HepG2 (cell line): ENCODE results near the gene TAF13. TPM values are rescaled to one million over a fixed set of nuclear protein-coding genes. Genes with fewer than 3 reads are reported as not detected.
A peak's percentile ranks its signal among the peaks of the same experiment; 100 is the strongest.

ENCODE experiments used
- ATAC-seq: fragments of 200-7000 bp; cut with Tn5 transposase; 3 replicates; pipeline ENCODE4 v1.9.1; 2020; ENCODE audit warnings: mild to moderate bottlenecking, moderate library complexity
- BruUV-seq: library from RNA; stranded (reverse); fragments of 400-500 nt; replicated peaks from 2 replicates; lab custom pipeline; 2021; lab: Mats Ljungman, UMichigan
- CTCF ChIA-PET: fragments of 300-600 bp; formaldehyde crosslinking; extraction: SDS; loops from one replicate; lab custom pipeline; 2021; ENCODE audit warnings: low total read pairs, inconsistent platforms, low intra/inter-chr PET ratio; lab: Yijun Ruan, JAX
- POLR2A ChIA-PET: fragments of 350-600 bp; sonication (Branson Sonifier 250); formaldehyde crosslinking; loops from one replicate; lab custom pipeline; 2020; ENCODE audit warnings: antibody characterized with exemption, inconsistent platforms; lab: Yijun Ruan, JAX
- DNase-seq: peaks from one replicate; pipeline ENCODE4 v3.0.0-alpha.2; 2015; ENCODE audit warnings: low spot score
- FAIRE-seq: peaks from 3 replicates; lab custom pipeline; 2011; peaks lifted over from hg19 to GRCh38; lab: Jason Lieb, UNC
- H2AFZ ChIP-seq: one replicate; pipeline ENCODE4 v1.6.1; 2011; ENCODE audit warnings: low read length, inconsistent platforms
- H3K27ac ChIP-seq: fragments of 300-600 bp; 3 replicates; pipeline ENCODE4 v1.8.0; 2011; ENCODE audit warnings: mixed run types, mild to moderate bottlenecking, mixed read lengths, low read length, inconsistent platforms; ENCODE audit not compliant: insufficient read depth; ENCODE audit errors: extremely low read length
- H3K27me3 ChIP-seq, 2 experiments: fragments of 200-600 bp in 1 of 2; 2 replicates in 1 of 2; 3 replicates in 1 of 2; pipeline versions ENCODE4 v1.6.0 to v1.8.0; 2011; ENCODE audit warnings: low read length in 2 of 2, mild to moderate bottlenecking in 2 of 2, moderate library complexity in 2 of 2, inconsistent platforms in 1 of 2; ENCODE audit not compliant: insufficient read depth in 2 of 2, control insufficient read depth in 1 of 2
- H3K36me3 ChIP-seq, 2 experiments: fragments of 200-600 bp in 1 of 2; replicated peaks in 1 of 2; 2 replicates in 1 of 2; 3 replicates in 1 of 2; pipeline versions ENCODE4 v1.5.1 to v1.8.0; 2011; ENCODE audit warnings: low read length in 2 of 2, inconsistent platforms in 1 of 2; ENCODE audit not compliant: insufficient read depth in 2 of 2, control insufficient read depth in 1 of 2
- H3K4me1 ChIP-seq: 2 replicates; pipeline ENCODE4 v1.5.1; 2012; ENCODE audit warnings: low read length, inconsistent platforms; ENCODE audit not compliant: insufficient read depth
- H3K4me2 ChIP-seq: 2 replicates; pipeline ENCODE4 v1.6.0; 2011; ENCODE audit warnings: low read depth, low read length, inconsistent platforms
- H3K4me3 ChIP-seq, 3 experiments: fragments of 200-600 bp in 1 of 3; sonication (generic), shearing (Covaris generic) in 1 of 3; replicated peaks in 1 of 3; 2 replicates each; pipeline ENCODE4 v1.5.1; 2011 to 2016; ENCODE audit warnings: low read length in 3 of 3, inconsistent platforms in 2 of 3, low read depth in 2 of 3, mild to moderate bottlenecking in 2 of 3, control low read depth in 1 of 3, mixed read lengths in 1 of 3; ENCODE audit not compliant: insufficient read depth in 1 of 3
- H3K79me2 ChIP-seq: one replicate; pipeline ENCODE4 v1.6.1; 2011; ENCODE audit warnings: low read length, inconsistent platforms; ENCODE audit not compliant: insufficient read depth
- H3K9ac ChIP-seq: 2 replicates; pipeline ENCODE4 v1.6.0; 2011; ENCODE audit warnings: mild to moderate bottlenecking, low read depth, low read length, inconsistent platforms; ENCODE audit not compliant: insufficient read depth
- H3K9me3 ChIP-seq: 2 replicates; pipeline ENCODE4 v1.5.1; 2012; ENCODE audit warnings: mild to moderate bottlenecking, low read length
- H4K20me1 ChIP-seq: 2 replicates; pipeline ENCODE4 v1.6.0; 2011; ENCODE audit warnings: inconsistent platforms, mild to moderate bottlenecking, low read length, moderate library complexity; ENCODE audit not compliant: insufficient read depth
- BATF2 ChIP-seq: sonication (generic); formaldehyde crosslinking; IDR thresholded peaks from 2 replicates; pipeline ENCODE4 v1.8.0; 2022; ENCODE audit warnings: mild to moderate bottlenecking, missing genetic modification reagents, moderate library complexity
- E2F1 ChIP-seq: sonication (generic); formaldehyde crosslinking; IDR thresholded peaks from 2 replicates; pipeline ENCODE4 v1.5.0; 2020; ENCODE audit warnings: missing genetic modification reagents
- FLYWCH1 ChIP-seq: sonication (generic); formaldehyde crosslinking; IDR thresholded peaks from 2 replicates; pipeline ENCODE4 v1.8.1; 2023; ENCODE audit warnings: mild to moderate bottlenecking, missing genetic modification reagents
- FOSL1 ChIP-seq: sonication (generic); formaldehyde crosslinking; IDR thresholded peaks from 2 replicates; pipeline ENCODE4 v1.9.0; 2021; ENCODE audit warnings: missing genetic modification reagents, borderline replicate concordance
- GPN1 ChIP-seq: sonication (generic); formaldehyde crosslinking; IDR thresholded peaks from 2 replicates; pipeline ENCODE4 v1.5.1; 2020; ENCODE audit warnings: missing genetic modification reagents, borderline replicate concordance
- HNF4A ChIP-seq: sonication (generic); formaldehyde crosslinking; IDR thresholded peaks from 2 replicates; pipeline ENCODE4 v1.4.0; 2020; ENCODE audit warnings: missing genetic modification reagents
- NCOA5 ChIP-seq: sonication (generic); formaldehyde crosslinking; IDR thresholded peaks from 2 replicates; pipeline ENCODE4 v1.4.0; 2020; ENCODE audit warnings: missing genetic modification reagents
- TCF7 ChIP-seq: sonication (generic); IDR thresholded peaks from 2 replicates; pipeline ENCODE4 v1.6.1; 2016; ENCODE audit warnings: antibody characterized with exemption, low read depth
- ZNF782 ChIP-seq: sonication (generic); formaldehyde crosslinking; IDR thresholded peaks from 2 replicates; pipeline ENCODE4 v1.4.0; 2020; ENCODE audit warnings: missing genetic modification reagents, mild to moderate bottlenecking, borderline replicate concordance
- WGBS: methylation state at CpG from one replicate; pipeline ENCODE4 v1.1.6; 2017; ENCODE audit warnings: low lambda C conversion rate; 5-methylcytosine and 5-hydroxymethylcytosine counted together
- in situ Hi-C: cut with HindIII; loops from 2 replicates; pipeline ENCODE4 v1.10.0; 2017; ENCODE audit warnings: low pct_unique_long_range_greater_than_20kb; ENCODE audit not compliant: extremely low pct_ligation_motif_present
- intact Hi-C: fragments of 100-400 bp; cut with micrococcal nuclease; formaldehyde crosslinking; loops from one replicate; pipeline ENCODE4 v1.10.0; 2022; ENCODE audit not compliant: unreplicated experiment
- polyA plus RNA-seq, 8 experiments: library from polyadenylated mRNA; depleted of rRNA in 3 of 8; stranded (reverse) in 7 of 8; unstranded in 1 of 8; fragments of >200 nt; fragmentation: Illumina TruSeq in 4 of 8; extraction: Trizol in 4 of 8; gene quantifications; 2 replicates each; pipeline versions ENCODE4 v1.2.1 to v1.2.3, GENCODE V29; 2011 to 2016; ENCODE audit warnings: low read depth in 4 of 8, missing spikeins in 1 of 8, mixed read lengths in 1 of 8; ENCODE audit not compliant: insufficient read depth in 1 of 8
- total RNA-seq, 5 experiments: library from RNA; depleted of rRNA; stranded (reverse); fragments of >200 nt; fragmentation: Illumina TruSeq; extraction: Trizol; gene quantifications; 2 replicates each; pipeline ENCODE4 v1.2.3, GENCODE V29; 2016; ENCODE audit warnings: low read depth in 1 of 5
- TF ChIP-seq, protein P1 (sequence below): IDR thresholded peaks from 2 replicates; pipeline ENCODE4 v1.4.0; 2020; ENCODE audit warnings: mild to moderate bottlenecking, missing genetic modification reagents
- TF ChIP-seq, protein P2 (sequence below): sonication (generic); formaldehyde crosslinking; conservative IDR thresholded peaks from 2 replicates; pipeline ENCODE4 v1.8.0; 2022; ENCODE audit warnings: mild to moderate bottlenecking, moderate library complexity, missing genetic modification reagents
- TF ChIP-seq, protein P3 (sequence below), 2 experiments: sonication (generic) in 1 of 2; formaldehyde crosslinking in 1 of 2; IDR thresholded peaks; 2 replicates each; pipeline versions ENCODE4 v1.4.0 to v1.6.1; 2018 to 2020; ENCODE audit warnings: missing genetic modification reagents in 2 of 2, borderline replicate concordance in 1 of 2, low read depth in 1 of 2, mild to moderate bottlenecking in 1 of 2, missing biosample characterization in 1 of 2

TAF13 gene
- total and polyA plus RNA-seq, 2 of the 13 experiments (the other 11 are each of a cell fraction or from before 2014, with no cell fraction given) = 11.5 to 36.3 TPM

GRCh38 chr1:109078317-109078716 lies 2.5 kb upstream of the TAF13 start:
- no CpG with 5 or more reads among the region's 1 CpG for WGBS
- TF ChIP-seq GPN1 (CRISPR knock-in tag) = no peak
- TF ChIP-seq E2F1 (CRISPR knock-in tag) = no peak
- no peak for TF ChIP-seq TCF7
- TF ChIP-seq FLYWCH1 (CRISPR knock-in tag) = no peak
- TF ChIP-seq, protein P1, sequence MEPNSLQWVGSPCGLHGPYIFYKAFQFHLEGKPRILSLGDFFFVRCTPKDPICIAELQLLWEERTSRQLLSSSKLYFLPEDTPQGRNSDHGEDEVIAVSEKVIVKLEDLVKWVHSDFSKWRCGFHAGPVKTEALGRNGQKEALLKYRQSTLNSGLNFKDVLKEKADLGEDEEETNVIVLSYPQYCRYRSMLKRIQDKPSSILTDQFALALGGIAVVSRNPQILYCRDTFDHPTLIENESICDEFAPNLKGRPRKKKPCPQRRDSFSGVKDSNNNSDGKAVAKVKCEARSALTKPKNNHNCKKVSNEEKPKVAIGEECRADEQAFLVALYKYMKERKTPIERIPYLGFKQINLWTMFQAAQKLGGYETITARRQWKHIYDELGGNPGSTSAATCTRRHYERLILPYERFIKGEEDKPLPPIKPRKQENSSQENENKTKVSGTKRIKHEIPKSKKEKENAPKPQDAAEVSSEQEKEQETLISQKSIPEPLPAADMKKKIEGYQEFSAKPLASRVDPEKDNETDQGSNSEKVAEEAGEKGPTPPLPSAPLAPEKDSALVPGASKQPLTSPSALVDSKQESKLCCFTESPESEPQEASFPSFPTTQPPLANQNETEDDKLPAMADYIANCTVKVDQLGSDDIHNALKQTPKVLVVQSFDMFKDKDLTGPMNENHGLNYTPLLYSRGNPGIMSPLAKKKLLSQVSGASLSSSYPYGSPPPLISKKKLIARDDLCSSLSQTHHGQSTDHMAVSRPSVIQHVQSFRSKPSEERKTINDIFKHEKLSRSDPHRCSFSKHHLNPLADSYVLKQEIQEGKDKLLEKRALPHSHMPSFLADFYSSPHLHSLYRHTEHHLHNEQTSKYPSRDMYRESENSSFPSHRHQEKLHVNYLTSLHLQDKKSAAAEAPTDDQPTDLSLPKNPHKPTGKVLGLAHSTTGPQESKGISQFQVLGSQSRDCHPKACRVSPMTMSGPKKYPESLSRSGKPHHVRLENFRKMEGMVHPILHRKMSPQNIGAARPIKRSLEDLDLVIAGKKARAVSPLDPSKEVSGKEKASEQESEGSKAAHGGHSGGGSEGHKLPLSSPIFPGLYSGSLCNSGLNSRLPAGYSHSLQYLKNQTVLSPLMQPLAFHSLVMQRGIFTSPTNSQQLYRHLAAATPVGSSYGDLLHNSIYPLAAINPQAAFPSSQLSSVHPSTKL (CRISPR knock-in tag) = no peak
- no peak for TF ChIP-seq HNF4A (CRISPR knock-in tag)
- no peak for TF ChIP-seq NCOA5
- TF ChIP-seq, protein P2, sequence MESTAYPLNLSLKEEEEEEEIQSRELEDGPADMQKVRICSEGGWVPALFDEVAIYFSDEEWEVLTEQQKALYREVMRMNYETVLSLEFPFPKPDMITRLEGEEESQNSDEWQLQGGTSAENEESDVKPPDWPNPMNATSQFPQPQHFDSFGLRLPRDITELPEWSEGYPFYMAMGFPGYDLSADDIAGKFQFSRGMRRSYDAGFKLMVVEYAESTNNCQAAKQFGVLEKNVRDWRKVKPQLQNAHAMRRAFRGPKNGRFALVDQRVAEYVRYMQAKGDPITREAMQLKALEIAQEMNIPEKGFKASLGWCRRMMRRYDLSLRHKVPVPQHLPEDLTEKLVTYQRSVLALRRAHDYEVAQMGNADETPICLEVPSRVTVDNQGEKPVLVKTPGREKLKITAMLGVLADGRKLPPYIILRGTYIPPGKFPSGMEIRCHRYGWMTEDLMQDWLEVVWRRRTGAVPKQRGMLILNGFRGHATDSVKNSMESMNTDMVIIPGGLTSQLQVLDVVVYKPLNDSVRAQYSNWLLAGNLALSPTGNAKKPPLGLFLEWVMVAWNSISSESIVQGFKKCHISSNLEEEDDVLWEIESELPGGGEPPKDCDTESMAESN = no peak
- no peak for TF ChIP-seq BATF2
- no peak for TF ChIP-seq FOSL1 (CRISPR knock-in tag)
- TF ChIP-seq, protein P3, sequence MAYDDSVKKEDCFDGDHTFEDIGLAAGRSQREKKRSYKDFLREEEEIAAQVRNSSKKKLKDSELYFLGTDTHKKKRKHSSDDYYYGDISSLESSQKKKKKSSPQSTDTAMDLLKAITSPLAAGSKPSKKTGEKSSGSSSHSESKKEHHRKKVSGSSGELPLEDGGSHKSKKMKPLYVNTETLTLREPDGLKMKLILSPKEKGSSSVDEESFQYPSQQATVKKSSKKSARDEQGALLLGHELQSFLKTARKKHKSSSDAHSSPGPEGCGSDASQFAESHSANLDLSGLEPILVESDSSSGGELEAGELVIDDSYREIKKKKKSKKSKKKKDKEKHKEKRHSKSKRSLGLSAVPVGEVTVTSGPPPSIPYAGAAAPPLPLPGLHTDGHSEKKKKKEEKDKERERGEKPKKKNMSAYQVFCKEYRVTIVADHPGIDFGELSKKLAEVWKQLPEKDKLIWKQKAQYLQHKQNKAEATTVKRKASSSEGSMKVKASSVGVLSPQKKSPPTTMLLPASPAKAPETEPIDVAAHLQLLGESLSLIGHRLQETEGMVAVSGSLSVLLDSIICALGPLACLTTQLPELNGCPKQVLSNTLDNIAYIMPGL (CRISPR knock-in tag; IDR thresholded peaks at IDR 0.05; ENCODE audit: borderline replicate concordance in 1 of 2, low read depth in 1 of 2) = no peak
- no peak for TF ChIP-seq ZNF782 (CRISPR knock-in tag)
- H3K9ac ChIP-seq = no peak overlapping the region
- no peak overlapping the region for H3K4me3 ChIP-seq
- 0 out of 2 replicates have a peak overlapping the region, but pooled peaks have one; percentile 7 for H3K4me2 ChIP-seq
- intact Hi-C loops = no loop called here
- peak overlapping the region; percentile 96 for H2AFZ ChIP-seq
- ChIA-PET POLR2A (no interaction called here), CTCF (no interaction called here)
- no peaks in the 10 kb centered on the region for H4K20me1 ChIP-seq
- in situ Hi-C loops = no loop called here
- peaks cover 12% of the 10 kb centered on the region for H3K79me2 ChIP-seq
- no peaks in the 10 kb centered on the region for H3K9me3 ChIP-seq
- H3K27ac ChIP-seq = no peak overlapping the region
- DNase-seq (no peak), FAIRE-seq (no peak), ATAC-seq (no peak)
- H3K36me3 ChIP-seq = no peaks in the 10 kb centered on the region
- H3K27me3 ChIP-seq = no peaks in the 10 kb centered on the region; a peak in 2 of 5 replicates
- no TSS peak for BruUV-seq
- peaks cover 45% of the 10 kb centered on the region for H3K4me1 ChIP-seq
